ENCODE data around the gene TBC1D22A.

DNA sequence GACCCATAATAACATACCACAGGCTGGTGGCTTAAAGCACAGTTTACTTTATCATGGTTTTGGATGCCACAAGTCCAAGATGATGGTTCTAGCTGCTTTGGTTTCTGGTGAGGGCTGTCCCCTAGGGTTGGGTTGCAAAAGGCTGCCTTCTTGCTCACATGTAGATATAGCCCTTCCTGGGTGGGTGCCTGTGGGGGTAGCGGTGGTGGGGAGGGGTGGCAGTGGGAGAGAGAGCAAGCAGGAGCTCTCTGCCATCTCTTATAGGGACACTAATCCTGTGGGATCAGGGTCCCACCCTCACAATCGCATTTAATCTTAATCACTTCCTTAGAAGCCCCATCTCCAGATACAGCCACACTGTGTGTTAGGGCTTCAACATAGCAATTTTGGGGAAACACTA is 245.0 kb downstream of the TBC1D22A start:
- TF ChIP-seq, protein P1, sequence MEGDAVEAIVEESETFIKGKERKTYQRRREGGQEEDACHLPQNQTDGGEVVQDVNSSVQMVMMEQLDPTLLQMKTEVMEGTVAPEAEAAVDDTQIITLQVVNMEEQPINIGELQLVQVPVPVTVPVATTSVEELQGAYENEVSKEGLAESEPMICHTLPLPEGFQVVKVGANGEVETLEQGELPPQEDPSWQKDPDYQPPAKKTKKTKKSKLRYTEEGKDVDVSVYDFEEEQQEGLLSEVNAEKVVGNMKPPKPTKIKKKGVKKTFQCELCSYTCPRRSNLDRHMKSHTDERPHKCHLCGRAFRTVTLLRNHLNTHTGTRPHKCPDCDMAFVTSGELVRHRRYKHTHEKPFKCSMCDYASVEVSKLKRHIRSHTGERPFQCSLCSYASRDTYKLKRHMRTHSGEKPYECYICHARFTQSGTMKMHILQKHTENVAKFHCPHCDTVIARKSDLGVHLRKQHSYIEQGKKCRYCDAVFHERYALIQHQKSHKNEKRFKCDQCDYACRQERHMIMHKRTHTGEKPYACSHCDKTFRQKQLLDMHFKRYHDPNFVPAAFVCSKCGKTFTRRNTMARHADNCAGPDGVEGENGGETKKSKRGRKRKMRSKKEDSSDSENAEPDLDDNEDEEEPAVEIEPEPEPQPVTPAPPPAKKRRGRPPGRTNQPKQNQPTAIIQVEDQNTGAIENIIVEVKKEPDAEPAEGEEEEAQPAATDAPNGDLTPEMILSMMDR (IDR thresholded peaks at IDR 0.05): no peak
- no peak for TF ChIP-seq POLR2A (IDR thresholded peaks at IDR 0.05)

Measured in Peyer's patch (tissue), 4 donors.